ENCODE data around the gene MS4A3.
"Not testable (repeated sequence)": the region's sequence is repeated elsewhere in the genome, so short reads cannot be mapped to it uniquely, and the experiment has no call there.

Gene MS4A3, protein sequence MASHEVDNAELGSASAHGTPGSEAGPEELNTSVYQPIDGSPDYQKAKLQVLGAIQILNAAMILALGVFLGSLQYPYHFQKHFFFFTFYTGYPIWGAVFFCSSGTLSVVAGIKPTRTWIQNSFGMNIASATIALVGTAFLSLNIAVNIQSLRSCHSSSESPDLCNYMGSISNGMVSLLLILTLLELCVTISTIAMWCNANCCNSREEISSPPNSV

DNA sequence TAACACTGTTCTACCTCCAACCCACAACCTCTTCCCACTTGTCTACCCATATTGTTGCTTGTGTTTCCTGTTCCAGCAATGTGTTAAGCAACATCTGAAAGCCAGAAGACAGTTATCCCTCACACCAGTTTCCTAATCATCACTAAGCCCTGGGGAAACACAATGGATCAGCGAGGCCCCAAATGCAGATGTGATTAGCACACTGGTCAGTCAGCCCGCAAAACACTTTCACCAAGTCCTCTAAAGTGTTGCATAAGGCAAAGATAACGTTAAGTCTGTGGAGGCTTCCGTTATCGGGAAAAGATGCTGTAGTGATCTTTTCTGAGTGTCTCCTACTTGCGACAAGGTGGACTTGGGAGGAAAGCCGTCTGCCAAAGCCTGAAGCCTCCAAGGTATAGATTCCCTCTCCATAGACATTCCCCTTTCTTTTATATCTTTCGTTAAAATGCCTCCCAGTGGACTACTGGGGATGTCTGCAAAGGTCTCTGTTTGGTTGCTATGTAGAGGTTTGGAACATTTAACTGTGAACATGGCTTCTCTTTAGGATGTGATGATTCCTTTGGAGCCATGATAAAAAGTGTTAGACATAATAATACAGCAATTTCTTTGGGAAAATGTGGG is at the start of gene MS4A3:
TSS of gene MS4A3 (plus strand) at position 317 of the 621 bp plus-strand sequence. CDS start 4,496 bp downstream, outside the sequence.
- in situ Hi-C loops (cut with HindIII; ENCODE audit: low sequenced_read_pairs): no loop called here
- TF ChIP-seq, protein P1, sequence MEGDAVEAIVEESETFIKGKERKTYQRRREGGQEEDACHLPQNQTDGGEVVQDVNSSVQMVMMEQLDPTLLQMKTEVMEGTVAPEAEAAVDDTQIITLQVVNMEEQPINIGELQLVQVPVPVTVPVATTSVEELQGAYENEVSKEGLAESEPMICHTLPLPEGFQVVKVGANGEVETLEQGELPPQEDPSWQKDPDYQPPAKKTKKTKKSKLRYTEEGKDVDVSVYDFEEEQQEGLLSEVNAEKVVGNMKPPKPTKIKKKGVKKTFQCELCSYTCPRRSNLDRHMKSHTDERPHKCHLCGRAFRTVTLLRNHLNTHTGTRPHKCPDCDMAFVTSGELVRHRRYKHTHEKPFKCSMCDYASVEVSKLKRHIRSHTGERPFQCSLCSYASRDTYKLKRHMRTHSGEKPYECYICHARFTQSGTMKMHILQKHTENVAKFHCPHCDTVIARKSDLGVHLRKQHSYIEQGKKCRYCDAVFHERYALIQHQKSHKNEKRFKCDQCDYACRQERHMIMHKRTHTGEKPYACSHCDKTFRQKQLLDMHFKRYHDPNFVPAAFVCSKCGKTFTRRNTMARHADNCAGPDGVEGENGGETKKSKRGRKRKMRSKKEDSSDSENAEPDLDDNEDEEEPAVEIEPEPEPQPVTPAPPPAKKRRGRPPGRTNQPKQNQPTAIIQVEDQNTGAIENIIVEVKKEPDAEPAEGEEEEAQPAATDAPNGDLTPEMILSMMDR (IDR thresholded peaks at IDR 0.05; ENCODE audit: low read depth, low read length, missing control alignments): no peak
- no peak within 1 kb of the TSS for H3K4me3 ChIP-seq (ENCODE audit: low read depth, low read length)
- no peak for DNase-seq (ENCODE audit: low read depth)

DNA sequence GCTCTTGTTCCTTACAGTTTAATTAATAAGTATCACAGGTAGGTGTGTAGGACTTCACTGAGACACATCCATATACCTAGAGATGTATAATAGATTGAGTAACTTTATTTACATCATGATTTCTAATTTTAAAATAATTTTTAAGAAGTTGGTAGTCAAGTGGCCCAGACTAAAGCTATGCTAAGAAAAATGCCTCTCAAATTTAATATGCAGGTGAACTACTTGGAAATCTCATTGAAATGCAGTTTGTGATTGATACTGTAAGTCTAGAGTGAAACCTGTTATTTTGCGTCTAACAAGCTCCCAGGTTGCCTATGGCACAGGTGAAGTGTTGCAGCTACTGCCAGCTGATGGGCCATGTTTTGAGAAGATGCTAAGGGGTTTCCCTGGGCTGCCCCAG is 39.6 kb upstream of the MS4A3 start, which contains the start of gene OOSP4B:
TSS of gene OOSP4B (plus strand) at position 301 of the 400 bp plus-strand sequence.
- no peak within 1 kb of the TSS for H3K4me3 ChIP-seq (ENCODE audit: low read depth, low read length)
- in situ Hi-C loops (cut with HindIII; ENCODE audit: low sequenced_read_pairs): no loop called here
- DNase-seq (ENCODE audit: low read depth): no peak
- TF ChIP-seq, protein P1 (IDR thresholded peaks at IDR 0.05; ENCODE audit: low read depth, low read length, missing control alignments): no peak

DNA sequence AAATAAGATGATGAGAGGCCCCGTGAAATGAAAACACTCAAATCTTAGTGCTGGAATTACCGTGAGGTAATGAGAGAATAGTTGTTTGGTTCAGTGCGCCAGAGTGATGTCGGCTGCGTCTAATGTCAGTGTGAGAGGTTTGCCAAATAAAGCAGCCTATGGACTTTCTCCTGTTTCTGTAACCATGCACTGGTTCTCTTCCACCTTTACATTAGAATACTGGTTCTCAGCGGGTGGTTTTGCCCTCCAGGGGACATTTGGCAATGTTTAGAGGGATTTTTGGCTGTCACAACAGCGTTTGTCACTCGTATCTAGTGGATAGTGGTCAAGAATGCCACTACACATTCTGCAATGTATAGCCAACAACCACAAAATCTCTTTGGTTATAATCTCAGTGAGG is 38.4 kb upstream of the MS4A3 start:
- H3K4me3 ChIP-seq (ENCODE audit: low read depth, low read length): no peak overlapping the region
- in situ Hi-C loops (cut with HindIII; ENCODE audit: low sequenced_read_pairs): no loop called here
- TF ChIP-seq, protein P1 (IDR thresholded peaks at IDR 0.05; ENCODE audit: low read depth, low read length, missing control alignments): no peak
- DNase-seq (ENCODE audit: low read depth): no peak

DNA sequence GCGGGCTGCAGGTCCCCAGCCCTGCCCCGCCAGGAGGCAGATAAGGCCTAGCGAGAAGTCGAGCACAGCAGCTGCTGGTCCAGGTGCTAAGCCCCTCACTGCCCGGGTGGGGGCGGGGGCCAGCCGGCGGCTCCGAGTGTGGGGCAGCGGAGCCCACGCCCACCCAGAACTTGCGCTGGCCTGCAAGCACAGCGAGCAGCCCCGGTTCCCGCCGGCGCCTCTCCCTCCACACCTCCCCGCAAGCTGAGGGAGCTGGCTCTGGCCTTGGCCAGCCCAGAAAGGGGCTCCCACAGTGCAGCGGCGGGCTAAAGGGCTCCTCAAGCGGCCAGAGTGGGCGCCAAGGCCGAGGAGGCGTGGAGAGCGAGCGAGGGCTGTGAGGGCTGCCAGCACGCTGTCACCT is 36.1 kb upstream of the MS4A3 start:
- H3K4me3 ChIP-seq (ENCODE audit: low read depth, low read length); in situ Hi-C loops (cut with HindIII; ENCODE audit: low sequenced_read_pairs); DNase-seq (ENCODE audit: low read depth): not testable (repeated sequence)

DNA sequence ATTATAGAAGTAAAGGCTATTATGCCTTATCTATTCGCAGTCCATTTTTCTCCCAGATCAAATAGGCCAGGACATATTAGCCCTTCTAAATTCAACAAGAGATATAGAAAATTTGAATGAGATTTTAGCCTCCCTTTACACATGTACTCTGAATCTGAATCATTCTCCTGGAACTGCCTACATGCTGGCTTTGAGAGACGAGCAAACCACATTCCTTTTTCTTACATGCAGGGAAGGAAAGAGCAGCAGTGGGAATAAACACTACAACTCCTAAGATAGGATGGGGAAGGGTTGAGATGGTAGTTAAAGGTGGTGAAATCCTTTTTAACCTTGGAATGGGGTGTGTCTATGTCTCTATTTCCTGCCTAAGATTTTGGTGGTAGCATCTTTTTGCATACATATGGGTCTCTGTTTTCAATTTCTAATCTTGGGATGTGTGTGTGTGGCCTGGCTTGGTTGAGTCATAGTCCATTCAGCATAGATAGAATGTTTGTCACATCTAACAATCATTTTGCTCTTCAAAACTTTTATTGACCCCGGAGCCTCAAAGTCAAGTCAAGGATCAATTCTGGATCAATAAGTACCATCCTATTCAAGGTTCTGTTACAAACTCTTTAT is 27.3 kb upstream of the MS4A3 start:
- DNase-seq (ENCODE audit: low read depth): no peak
- TF ChIP-seq, protein P1 (IDR thresholded peaks at IDR 0.05; ENCODE audit: low read depth, low read length, missing control alignments): no peak
- in situ Hi-C loops (cut with HindIII; ENCODE audit: low sequenced_read_pairs): no loop called here
- H3K4me3 ChIP-seq (ENCODE audit: low read depth, low read length): no peak overlapping the region

DNA sequence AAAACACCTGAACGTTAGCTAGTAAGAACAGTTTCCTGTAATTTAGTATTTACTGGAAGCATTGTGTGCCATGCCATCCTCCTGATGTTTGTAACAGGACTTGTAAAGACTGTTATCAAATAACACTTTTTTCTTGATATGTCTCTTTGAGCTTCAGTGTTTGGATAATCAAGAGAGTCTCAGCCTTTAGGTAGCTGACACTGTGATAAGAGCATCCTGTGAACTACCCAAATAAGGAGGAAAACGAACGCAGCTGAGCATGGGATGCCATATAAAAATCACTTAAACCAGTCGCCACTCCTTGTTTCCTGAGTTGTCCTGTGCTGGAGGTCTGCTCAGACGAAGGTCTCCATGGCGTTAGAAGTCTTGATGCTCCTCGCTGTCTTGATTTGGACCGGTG is 16.4 kb upstream of the MS4A3 start, which contains the start of gene OOSP2:
TSS of gene OOSP2 (plus strand) at position 301 of the 400 bp plus-strand sequence. CDS start at position 352, 51 bp downstream.
- DNase-seq (ENCODE audit: low read depth): no peak
- TF ChIP-seq, protein P1 (IDR thresholded peaks at IDR 0.05; ENCODE audit: low read depth, low read length, missing control alignments): no peak
- in situ Hi-C loops (cut with HindIII; ENCODE audit: low sequenced_read_pairs): no loop called here
- no peak within 1 kb of the TSS for H3K4me3 ChIP-seq (ENCODE audit: low read depth, low read length)

DNA sequence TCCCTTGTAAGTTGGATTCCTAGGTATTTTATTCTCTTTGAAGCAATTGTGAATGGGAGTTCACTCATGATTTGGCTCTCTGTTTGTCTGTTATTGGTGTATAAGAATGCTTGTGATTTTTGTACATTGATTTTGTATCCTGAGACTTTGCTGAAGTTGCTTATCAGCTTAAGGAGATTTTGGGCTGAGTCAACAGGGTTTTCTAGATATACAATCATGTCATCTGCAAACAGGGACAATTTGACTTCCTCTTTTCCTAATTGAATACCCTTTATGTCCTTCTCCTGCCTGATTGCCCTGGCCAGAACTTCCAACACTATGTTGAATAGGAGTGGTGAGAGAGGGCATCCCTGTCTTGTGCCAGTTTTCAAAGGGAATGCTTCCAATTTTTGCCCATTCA is 6.0 kb upstream of the MS4A3 start:
- DNase-seq (ENCODE audit: low read depth); H3K4me3 ChIP-seq (ENCODE audit: low read depth, low read length); in situ Hi-C loops (cut with HindIII; ENCODE audit: low sequenced_read_pairs): not testable (repeated sequence)

DNA sequence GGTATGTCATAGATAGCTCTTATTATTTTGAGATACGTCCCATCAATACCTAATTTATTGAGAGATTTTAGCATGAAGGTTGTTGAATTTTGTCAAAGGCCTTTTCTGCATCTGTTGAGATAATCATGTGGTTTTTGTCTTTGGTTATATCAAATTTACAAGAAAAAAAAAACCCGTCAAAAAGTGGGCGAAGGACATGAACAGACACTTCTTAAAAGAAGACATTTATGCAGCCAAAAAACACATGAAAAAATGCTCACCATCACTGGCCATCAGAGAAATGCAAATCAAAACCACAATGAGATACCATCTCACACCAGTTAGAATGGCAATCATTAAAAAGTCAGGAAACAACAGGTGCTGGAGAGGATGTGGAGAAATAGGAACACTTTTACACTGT is 5.6 kb upstream of the MS4A3 start:
- in situ Hi-C loops (cut with HindIII; ENCODE audit: low sequenced_read_pairs); DNase-seq (ENCODE audit: low read depth); H3K4me3 ChIP-seq (ENCODE audit: low read depth, low read length): not testable (repeated sequence)

All from astrocyte of the cerebellum (primary cell).